ENCODE data around the gene CAMK1G. TPM values are rescaled to one million over a fixed set of nuclear protein-coding genes. Genes with fewer than 3 reads are reported as not detected.

CAMK1G gene
- total RNA-seq, 2 experiments from 2014 or later = not detected

- Mint-ChIP-seq H3K4me1 (no peaks in the 10 kb centered on the region), H3K27me3 (peaks cover 13% of the 10 kb centered on the region), H3K36me3 (ENCODE audit: low read depth) (no peaks in the 10 kb centered on the region), H3K4me3 (no peak overlapping the region), H3K9me3 (no peaks in the 10 kb centered on the region), H3K27ac (no peak overlapping the region)
- ChIA-PET CTCF (interaction anchor here (1.3 kb wide), 1 partner anchor 13 kb away, joined by 3 read pairs; no protein-coding TSS in a partner anchor), POLR2A (no interaction called here)
- no peak for DNase-seq
Measured at GRCh38 chr1:209552406-209553264, 30.9 kb upstream of the CAMK1G start.

GRCh38 chr1:209554761-209555611 lies 28.5 kb upstream of the CAMK1G start:
- no peak for DNase-seq
- H3K27ac Mint-ChIP-seq = no peak overlapping the region
- no peaks in the 10 kb centered on the region for H3K9me3 Mint-ChIP-seq
- H3K27me3 Mint-ChIP-seq = peaks cover 7% of the 10 kb centered on the region
- no peak overlapping the region for H3K4me3 Mint-ChIP-seq
- H3K36me3 Mint-ChIP-seq (ENCODE audit: low read depth) = no peaks in the 10 kb centered on the region
- POLR2A ChIA-PET = no interaction called here
- no peaks in the 10 kb centered on the region for H3K4me1 Mint-ChIP-seq
- CTCF ChIA-PET = interaction anchor here (1.1 kb wide), 1 partner anchor 12 kb away, joined by 3 read pairs; no protein-coding TSS in a partner anchor

GRCh38 chr1:209556162-209556690 lies 27.3 kb upstream of the CAMK1G start:
- CTCF ChIA-PET = interaction anchor here (1.1 kb wide), 1 partner anchor 10 kb away, joined by 3 read pairs; no protein-coding TSS in a partner anchor
- Mint-ChIP-seq H3K4me1 (no peaks in the 10 kb centered on the region), H3K27me3 (peaks cover 9% of the 10 kb centered on the region), H3K27ac (no peak overlapping the region), H3K4me3 (no peak overlapping the region), H3K9me3 (no peaks in the 10 kb centered on the region), H3K36me3 (ENCODE audit: low read depth) (no peaks in the 10 kb centered on the region)
- POLR2A ChIA-PET = no interaction called here
- DNase-seq = no peak

- Mint-ChIP-seq H3K4me1 (no peaks in the 10 kb centered on the region), H3K27me3 (peaks cover 9% of the 10 kb centered on the region), H3K36me3 (ENCODE audit: low read depth) (no peaks in the 10 kb centered on the region), H3K9me3 (no peaks in the 10 kb centered on the region), H3K27ac (no peak overlapping the region), H3K4me3 (no peak overlapping the region)
- ChIA-PET CTCF (interaction anchor here (0.6 to 0.7 kb wide), 2 partner anchors 117 to 822 kb away, joined by 3 read pairs; no protein-coding TSS in a partner anchor), POLR2A (no interaction called here)
- no peak for DNase-seq
Measured at GRCh38 chr1:209557221-209557620, 26.3 kb upstream of the CAMK1G start.

- DNase-seq = no peak
- ChIA-PET POLR2A (no interaction called here), CTCF (interaction anchor here (0.6 to 1.1 kb wide), 3 partner anchors 9 to 1194 kb away, joined by 3 to 5 read pairs (median 3); no protein-coding TSS in a partner anchor)
- Mint-ChIP-seq H3K36me3 (ENCODE audit: low read depth) (no peaks in the 10 kb centered on the region), H3K27me3 (peaks cover 11% of the 10 kb centered on the region), H3K9me3 (no peaks in the 10 kb centered on the region), H3K27ac (no peak overlapping the region), H3K4me3 (no peak overlapping the region), H3K4me1 (no peaks in the 10 kb centered on the region)
Measured at GRCh38 chr1:209560529-209560928, 23.0 kb upstream of the CAMK1G start.

- no peaks in the 10 kb centered on the region for H3K36me3 Mint-ChIP-seq (ENCODE audit: low read depth)
- POLR2A ChIA-PET = no interaction called here
Measured at GRCh38 chr1:209560952-209561351, 22.6 kb upstream of the CAMK1G start.

GRCh38 chr1:209561532-209561931 lies 22.0 kb upstream of the CAMK1G start:
- no peak overlapping the region for H3K27ac Mint-ChIP-seq

More at GRCh38 chr1:209560952-209561351, 22.6 kb upstream of the CAMK1G start:
- Mint-ChIP-seq H3K9me3 (no peaks in the 10 kb centered on the region), H3K4me1 (peaks cover under 1% of the 10 kb centered on the region), H3K27me3 (peaks cover 12% of the 10 kb centered on the region), H3K27ac (no peak overlapping the region), H3K4me3 (no peak overlapping the region)
- CTCF ChIA-PET = interaction anchor here (0.6 to 1.1 kb wide), 3 partner anchors 8 to 1194 kb away, joined by 3 to 5 read pairs (median 3); no protein-coding TSS in a partner anchor
- DNase-seq = no peak

GRCh38 chr1:209564849-209565248 lies 18.7 kb upstream of the CAMK1G start:
- no peak for DNase-seq
- Mint-ChIP-seq H3K4me3 (no peak overlapping the region), H3K27me3 (peaks cover 10% of the 10 kb centered on the region), H3K9me3 (no peaks in the 10 kb centered on the region), H3K4me1 (peaks cover 10% of the 10 kb centered on the region), H3K27ac (no peak overlapping the region), H3K36me3 (ENCODE audit: low read depth) (no peaks in the 10 kb centered on the region)
- POLR2A ChIA-PET = no interaction called here
- CTCF ChIA-PET = interaction anchor here (0.7 to 3.5 kb wide), 4 partner anchors 11 to 191 kb away, joined by 3 to 22 read pairs (median 8); partner anchors contain the start of gene TRAF3IP3

More at GRCh38 chr1:209561532-209561931, 22.0 kb upstream of the CAMK1G start:
- H3K4me3 Mint-ChIP-seq = no peak overlapping the region
- H3K36me3 Mint-ChIP-seq (ENCODE audit: low read depth) = no peaks in the 10 kb centered on the region
- peaks cover 8% of the 10 kb centered on the region for H3K27me3 Mint-ChIP-seq
- no peaks in the 10 kb centered on the region for H3K9me3 Mint-ChIP-seq
- H3K4me1 Mint-ChIP-seq = peaks cover 3% of the 10 kb centered on the region
- no peak for DNase-seq
- ChIA-PET POLR2A (interaction anchor here (0.7 kb wide), 1 partner anchor 113 kb away, joined by 3 read pairs; no protein-coding TSS in a partner anchor), CTCF (interaction anchor here (1.1 kb wide), 1 partner anchor 8 kb away, joined by 3 read pairs; no protein-coding TSS in a partner anchor)

- ChIA-PET CTCF (interaction anchor here (0.6 to 3.5 kb wide), 17 partner anchors 10 to 443 kb away, joined by 3 to 22 read pairs (median 3); partner anchors contain the start of gene TRAF3IP3), POLR2A (no interaction called here)
- peaks cover 13% of the 10 kb centered on the region for H3K4me1 Mint-ChIP-seq
- peaks cover 19% of the 10 kb centered on the region for H3K27me3 Mint-ChIP-seq
- no peak overlapping the region for H3K27ac Mint-ChIP-seq
- peak; percentile 85 for DNase-seq
- no peaks in the 10 kb centered on the region for H3K9me3 Mint-ChIP-seq
- no peaks in the 10 kb centered on the region for H3K36me3 Mint-ChIP-seq (ENCODE audit: low read depth)
- no peak overlapping the region for H3K4me3 Mint-ChIP-seq
Measured at GRCh38 chr1:209565759-209566678, 17.5 kb upstream of the CAMK1G start.

- POLR2A ChIA-PET = interaction anchor here (0.6 kb wide), 1 partner anchor 303 kb away, joined by 4 read pairs; no protein-coding TSS in a partner anchor
Measured at GRCh38 chr1:209567698-209568175, 15.8 kb upstream of the CAMK1G start.

GRCh38 chr1:209569455-209570207 lies 13.9 kb upstream of the CAMK1G start:
- peaks cover 31% of the 10 kb centered on the region for H3K27me3 Mint-ChIP-seq
- no peaks in the 10 kb centered on the region for H3K9me3 Mint-ChIP-seq
- peak; percentile 81 for DNase-seq
- H3K4me3 Mint-ChIP-seq = no peak overlapping the region
- peaks cover 13% of the 10 kb centered on the region for H3K4me1 Mint-ChIP-seq
- ChIA-PET CTCF (interaction anchor here (0.5 to 1.6 kb wide), 12 partner anchors 9 to 199 kb away, joined by 3 to 6 read pairs (median 4); partner anchors contain the start of gene TRAF3IP3), POLR2A (no interaction called here)
- no peak overlapping the region for H3K27ac Mint-ChIP-seq
- H3K36me3 Mint-ChIP-seq (ENCODE audit: low read depth) = no peaks in the 10 kb centered on the region

More at GRCh38 chr1:209567698-209568175, 15.8 kb upstream of the CAMK1G start:
- no peak overlapping the region for H3K27ac Mint-ChIP-seq
- H3K27me3 Mint-ChIP-seq = peaks cover 26% of the 10 kb centered on the region
- CTCF ChIA-PET = interaction anchor here (1.4 to 3.5 kb wide), 3 partner anchors 8 to 55 kb away, joined by 3 to 22 read pairs (median 11); no protein-coding TSS in a partner anchor
- peaks cover 13% of the 10 kb centered on the region for H3K4me1 Mint-ChIP-seq
- H3K36me3 Mint-ChIP-seq (ENCODE audit: low read depth) = no peaks in the 10 kb centered on the region
- H3K4me3 Mint-ChIP-seq = no peak overlapping the region
- H3K9me3 Mint-ChIP-seq = no peaks in the 10 kb centered on the region
- no peak for DNase-seq
